COLO668 (cell line): Measurements from ENCODE around the gene RTN4RL2.

ENCODE experiments used
- DNase-seq: peaks from one replicate; lab custom pipeline; 2025; ENCODE audit not compliant: unreplicated experiment; lab: John Stamatoyannopoulos, UW

The RTN4RL2 gene

GRCh38 chr11:57498540-57498939, 38.2 kb downstream of the RTN4RL2 start:
- no peak for DNase-seq

GRCh38 chr11:57499413-57499982, 39.2 kb downstream of the RTN4RL2 start:
- no peak for DNase-seq

GRCh38 chr11:57499983-57500461, 39.7 kb downstream of the RTN4RL2 start:
- peak; percentile 17 for DNase-seq

DNA sequence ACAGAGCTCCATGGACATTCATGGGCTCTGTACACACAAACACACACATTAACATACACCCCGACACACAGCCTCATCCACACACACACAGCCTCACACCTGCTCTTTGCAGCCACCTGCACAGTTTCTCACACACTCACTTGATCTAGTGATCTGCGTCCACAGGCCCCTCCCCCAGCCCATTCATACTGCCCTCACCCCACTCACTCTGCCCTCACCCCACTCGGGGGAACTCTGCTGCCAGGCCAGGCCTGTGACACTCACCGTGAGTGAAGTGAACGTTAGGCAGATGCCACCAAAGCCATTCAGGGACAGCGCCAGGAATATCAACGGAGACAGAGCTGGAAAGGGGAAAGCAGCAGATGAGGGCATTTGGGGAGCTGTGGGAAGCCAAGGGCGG, 40.2 kb downstream of the RTN4RL2 start:
- peak; percentile 35 for DNase-seq

- peak; percentile 24 for DNase-seq
Observed at GRCh38 chr11:57500926-57501325, 40.6 kb downstream of the RTN4RL2 start.

DNA sequence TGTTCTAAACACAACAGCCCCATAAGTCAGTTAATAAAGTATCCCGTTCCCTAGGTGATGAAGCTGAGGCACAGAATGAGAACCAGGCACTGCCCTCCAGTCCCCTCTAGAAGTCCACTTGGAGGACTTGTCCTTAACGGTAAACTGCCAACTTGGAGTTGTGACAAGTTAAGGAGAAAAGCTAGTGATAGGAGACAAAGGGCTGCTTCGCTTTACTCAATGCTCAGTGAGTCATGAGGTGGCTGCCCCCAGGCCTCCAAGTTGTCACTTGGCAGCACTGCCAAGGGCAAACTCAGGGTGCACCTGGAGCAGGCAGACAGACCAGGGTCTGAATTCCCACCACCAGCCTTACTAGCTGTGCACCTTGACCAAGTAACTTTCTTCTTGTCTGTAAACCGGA, 41.6 kb downstream of the RTN4RL2 start:
- peak; percentile 10 for DNase-seq

- DNase-seq: peak; percentile 5
Observed at GRCh38 chr11:57502376-57502775, 42.0 kb downstream of the RTN4RL2 start.

GRCh38 chr11:57502870-57503269, 42.5 kb downstream of the RTN4RL2 start:
- DNase-seq: no peak

DNA sequence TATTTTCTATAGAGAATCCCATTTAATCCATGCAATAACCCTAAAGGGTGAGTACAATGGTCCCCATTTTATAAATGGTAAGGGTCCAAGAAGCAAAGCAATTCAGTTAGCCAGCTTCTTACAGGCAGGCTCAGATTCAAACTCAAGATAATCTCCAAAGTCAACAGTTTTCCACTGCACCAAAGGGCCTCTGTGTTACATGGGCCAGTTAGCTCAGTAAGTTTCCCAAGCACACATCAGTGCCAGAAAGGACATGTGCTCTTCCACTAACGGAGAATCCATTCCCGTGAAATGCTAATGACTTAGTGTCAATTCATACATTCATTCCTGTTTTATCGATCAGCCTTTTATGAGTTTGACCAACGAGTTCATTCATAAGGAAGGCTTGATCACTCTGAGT, 44.2 kb downstream of the RTN4RL2 start:
- no peak for DNase-seq

DNA sequence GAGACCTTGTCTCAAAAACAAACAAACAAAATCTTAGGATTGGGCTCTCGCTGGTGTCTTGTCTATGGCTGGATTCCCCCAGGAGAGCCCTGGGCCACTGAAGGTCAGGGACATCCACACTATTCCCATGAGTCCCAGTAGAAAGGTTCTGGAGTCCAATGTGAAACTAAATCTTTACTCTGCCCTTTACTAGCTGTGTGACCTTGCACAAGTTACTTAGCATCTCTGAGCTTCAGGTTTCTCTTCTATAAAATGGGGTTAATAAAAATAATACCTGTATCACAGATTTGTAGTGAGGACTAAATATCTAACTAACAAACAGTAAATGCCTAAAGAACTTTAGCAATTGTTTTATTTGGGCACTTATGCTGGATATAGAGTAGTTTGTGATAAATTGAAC, 46.2 kb downstream of the RTN4RL2 start:
- no peak for DNase-seq

DNA sequence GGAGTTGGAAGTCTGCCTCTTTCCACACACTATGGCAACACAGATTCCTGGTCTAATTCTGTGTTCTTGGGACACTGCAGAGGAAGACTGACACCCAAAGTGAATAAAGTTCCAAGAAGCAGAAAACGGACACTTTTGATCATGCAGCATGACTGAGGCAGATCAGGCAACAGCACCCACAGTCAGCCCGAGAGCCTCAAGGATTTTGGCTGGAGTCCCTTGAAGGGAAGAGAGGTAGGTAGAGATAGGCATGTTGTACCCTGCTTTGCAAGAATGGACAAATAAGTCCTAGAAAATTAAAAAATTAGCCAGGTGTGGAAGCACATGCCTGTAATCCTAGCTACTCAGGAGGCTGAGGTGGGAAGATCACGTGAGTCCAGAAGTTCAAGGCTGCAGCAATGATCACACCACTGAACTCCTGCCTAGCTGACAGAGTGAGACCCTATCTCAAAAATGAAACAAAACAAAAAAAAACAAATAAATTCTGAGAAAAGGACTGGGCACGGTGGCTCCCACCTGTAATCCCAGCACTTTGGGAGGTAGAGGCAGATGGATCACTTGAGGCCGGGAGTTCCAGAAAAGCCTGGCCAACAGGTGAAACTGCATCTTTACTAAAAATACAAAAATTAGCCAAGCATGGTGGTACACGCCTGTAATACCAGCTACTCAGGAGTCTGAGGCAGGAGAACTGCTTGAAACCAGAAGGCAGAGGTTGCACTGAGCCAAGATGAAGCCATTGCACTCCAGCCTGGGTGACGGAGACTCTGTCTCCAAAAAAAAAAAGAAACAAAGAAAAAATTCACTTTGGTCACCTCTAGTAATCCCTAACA, 48.2 kb downstream of the RTN4RL2 start:
- no peak for DNase-seq

GRCh38 chr11:57511741-57512430, 51.6 kb downstream of the RTN4RL2 start:
- no peak for DNase-seq

DNA sequence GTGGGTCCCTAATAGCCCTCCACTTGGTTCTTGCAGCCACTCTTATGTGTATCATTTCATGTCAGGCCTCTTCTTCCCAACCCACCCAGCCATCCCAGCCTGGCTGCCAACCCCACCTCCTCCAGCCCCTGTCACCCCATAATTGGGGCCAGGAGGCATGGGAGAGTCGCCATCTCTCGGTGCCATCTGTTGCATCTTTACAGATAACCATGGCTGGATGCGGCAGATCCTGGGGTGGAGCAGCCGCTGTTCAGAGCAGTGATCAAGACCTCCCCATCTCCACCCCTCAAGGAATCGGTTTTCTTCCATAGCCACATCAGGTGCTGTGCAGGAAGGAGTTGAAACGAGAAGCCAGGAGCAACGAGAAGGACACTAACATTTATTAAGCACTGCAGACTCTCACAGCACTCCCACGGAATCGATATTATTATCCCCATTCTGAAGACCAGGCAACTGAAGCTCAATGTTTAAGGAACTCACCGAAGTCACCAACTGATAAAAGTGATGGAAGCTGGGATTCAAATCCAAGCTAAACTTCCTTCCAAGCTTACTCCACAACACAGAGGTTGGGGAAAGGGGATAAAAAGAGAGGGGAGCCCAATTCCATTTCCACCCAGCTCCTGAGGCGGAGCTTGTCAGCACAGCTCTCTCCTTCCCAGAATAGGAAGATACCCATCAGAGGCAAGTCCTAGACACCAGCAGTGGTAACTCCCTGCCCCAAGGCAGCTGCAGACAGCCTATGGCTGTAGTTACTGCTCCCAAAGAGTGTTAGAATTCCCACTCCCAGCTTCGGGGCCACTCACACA, 52.5 kb downstream of the RTN4RL2 start:
- DNase-seq: no peak

- no peak for DNase-seq
Observed at GRCh38 chr11:57513452-57513795, 53.1 kb downstream of the RTN4RL2 start.

DNA sequence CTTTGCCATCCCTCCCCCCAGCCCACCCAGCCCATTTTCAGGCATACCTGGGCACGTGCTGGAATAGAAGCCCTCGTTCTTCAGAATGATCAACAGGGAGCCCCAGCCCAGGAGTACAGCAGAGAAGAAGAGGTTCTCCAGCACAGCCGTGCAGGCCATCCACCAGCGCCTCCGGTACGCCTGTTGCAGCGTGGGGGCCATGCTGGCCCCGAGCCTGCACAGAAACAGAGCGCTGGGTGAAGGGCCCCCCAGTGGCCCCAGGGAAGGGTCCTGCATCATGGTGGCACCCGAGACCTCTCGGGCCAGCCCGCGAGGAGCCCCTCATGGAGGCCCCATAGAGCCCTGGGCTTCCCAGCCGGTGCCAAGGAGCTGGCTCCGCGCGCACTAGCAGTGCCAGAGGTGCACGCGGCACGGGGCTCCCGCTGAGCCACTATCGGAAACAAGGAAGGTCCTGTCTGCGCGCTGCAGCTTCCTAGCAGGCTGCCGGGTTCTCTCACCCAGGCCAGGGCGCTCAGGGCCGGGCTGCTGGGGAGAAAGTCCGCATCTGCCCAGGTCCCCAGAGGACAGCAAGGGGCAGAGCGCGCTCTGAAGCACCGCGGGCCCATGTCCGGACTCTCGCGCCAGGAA, 53.7 kb downstream of the RTN4RL2 start:
- DNase-seq: peak; percentile 68

- DNase-seq: peak; percentile 83
Observed at GRCh38 chr11:57514538-57515331, 54.4 kb downstream of the RTN4RL2 start.

DNA sequence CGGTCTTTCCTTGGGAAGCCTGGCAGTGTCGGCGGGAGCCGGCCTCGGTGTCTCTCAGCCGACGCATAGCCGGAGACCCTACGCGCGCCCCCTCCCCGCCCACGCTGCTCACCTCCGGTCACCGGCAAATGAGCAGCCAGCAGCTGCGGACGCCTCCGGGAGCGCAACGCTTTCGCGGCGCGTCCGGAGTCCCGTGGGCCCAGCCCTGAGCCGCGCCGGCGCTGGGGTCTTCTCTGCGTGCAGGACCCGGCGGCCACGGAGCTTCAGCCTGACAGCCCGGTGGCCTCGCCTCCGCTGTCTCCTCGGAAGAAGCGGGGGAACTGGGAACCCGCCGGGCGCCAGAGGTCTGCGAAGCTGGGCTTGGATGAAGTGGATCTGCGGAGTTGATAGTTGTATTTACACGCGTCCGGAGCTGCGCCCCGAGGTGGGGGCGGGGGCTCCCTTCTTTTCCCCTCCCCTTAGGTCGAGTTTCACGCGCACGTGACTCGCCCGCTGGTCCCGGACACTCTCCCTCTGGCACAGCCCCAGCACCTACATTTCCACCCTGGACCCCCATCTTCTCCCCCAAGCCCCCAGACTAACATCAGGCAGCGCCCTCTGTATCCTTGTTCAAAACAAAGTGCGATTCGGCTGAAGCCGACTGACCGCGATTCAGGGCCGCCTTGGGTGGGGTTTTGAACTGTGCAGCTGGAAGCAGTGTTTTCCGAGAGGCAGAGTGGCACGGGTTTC, 55.2 kb downstream of the RTN4RL2 start, which contains the start of gene SLC43A1:
Gene SLC43A1 (minus strand): TSS at position 371 of the 729 bp plus-strand sequence. CDS start 1,591 bp downstream, outside the sequence.
- peak; percentile 72 for DNase-seq

GRCh38 chr11:57516061-57516443, 55.7 kb downstream of the RTN4RL2 start:
- DNase-seq: no peak

- no peak for DNase-seq
Observed at GRCh38 chr11:57521116-57521515, 60.8 kb downstream of the RTN4RL2 start.
